ENCODE results near the gene FAM229A.

Gene FAM229A

DNA sequence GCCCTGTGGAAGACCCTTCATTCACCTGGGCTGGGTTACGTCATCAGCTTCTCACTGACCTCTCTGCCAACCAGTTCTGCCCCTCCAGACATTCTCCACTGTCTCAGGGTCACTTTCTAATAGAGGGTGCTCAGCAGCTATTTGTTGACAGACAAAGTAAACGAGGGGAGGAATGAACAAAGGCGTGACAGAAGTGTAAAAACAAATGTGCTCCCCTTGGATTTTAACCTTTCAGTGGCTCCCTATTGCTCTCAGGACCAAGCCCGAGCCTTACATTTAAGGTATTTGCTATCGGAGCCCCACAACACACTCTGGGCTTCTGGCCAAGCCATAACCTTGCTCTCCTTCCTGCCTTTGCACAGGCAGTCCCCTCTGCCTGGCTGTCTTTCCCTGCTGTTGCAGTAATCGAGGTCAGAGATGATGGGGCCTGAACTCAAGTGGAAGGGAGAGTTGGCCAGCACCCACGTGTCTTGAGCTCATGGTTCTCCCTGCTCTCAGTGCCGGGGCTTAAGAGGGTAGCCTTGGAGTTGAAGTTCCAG is 16.9 kb downstream of the FAM229A start:
- peak; percentile 19 for DNase-seq

DNA sequence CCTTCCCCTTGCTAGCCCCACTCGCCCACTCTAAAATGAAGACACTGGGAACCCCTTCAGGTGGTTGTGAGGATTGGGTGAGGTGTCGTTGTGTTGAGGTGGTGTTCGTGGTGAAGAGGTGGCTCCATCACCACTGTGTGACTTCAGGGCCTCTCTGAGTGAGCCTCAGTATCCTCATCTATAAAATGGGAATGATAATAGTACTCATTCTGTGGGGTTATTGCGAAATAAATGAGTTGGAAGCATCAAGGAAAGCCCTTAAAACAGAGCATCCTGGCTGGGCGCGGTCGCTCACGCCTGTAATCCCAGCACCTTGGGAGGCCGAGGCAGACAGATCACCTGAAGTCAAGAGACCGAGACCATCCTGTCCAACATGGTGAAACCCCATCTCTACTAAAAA is 19.6 kb downstream of the FAM229A start:
- DNase-seq: no peak

GRCh38 chr1:32341971-32342370 is 20.3 kb downstream of the FAM229A start:
- DNase-seq: no peak

DNA sequence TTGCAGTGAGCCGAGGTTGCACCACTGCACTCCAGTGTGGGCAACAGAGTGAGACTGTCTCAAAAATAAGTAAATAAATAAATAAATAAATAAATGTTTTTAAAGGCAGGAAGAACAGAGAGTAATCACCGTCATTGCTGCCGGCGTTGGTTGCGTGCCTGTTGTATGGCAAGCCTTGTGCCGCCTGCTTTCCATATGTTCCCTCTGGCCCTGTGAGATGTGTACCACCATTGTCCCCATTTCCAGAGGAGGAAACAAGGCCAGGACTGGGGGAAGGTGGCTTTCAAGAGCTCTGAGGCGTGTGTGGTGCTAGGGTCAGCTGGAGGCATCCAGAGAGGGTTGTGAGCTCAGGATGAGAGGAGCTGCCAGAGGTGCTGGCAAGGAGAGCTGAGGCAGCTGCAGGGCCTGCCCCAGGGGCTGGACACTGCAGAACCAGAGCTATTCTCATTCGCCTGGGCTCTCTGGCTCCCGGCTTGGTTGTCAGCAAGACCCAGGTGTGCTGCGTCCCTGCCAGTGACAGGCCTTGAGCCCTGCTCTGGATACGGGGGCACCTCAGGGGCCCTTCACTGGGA is 21.0 kb downstream of the FAM229A start:
- DNase-seq: no peak

DNA sequence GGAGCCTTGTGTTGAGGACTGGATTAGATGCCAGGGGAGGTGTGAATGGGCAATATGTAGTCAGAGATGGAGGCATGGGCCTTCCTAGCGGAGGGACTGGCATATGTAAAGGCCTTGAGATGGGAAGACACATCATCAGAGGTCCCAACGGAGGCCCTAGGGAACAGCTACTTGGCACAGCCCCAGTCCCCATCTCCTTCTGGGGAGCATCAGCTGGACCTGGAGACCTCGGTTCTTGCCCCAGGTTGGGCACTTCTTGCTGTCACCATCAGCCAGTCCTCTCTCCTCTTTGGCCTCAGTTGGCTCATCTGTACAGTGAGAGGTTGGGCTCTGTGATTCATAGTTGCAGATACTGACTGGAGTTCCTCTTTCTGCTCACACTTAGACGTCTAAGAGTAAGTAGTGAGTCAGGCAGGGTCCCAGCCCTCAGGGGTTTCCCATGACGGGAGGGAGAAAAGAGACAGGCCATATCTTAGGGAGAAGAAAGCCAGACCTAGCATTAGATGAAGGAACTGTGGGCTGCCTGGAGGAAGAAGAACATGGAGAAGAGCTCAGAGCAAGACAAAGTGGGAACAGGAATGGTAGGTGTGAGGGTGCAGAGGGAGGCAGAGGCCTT is 22.8 kb downstream of the FAM229A start:
- DNase-seq: peak; percentile 76

- DNase-seq: no peak
Observed at GRCh38 chr1:32338637-32339145, 23.6 kb downstream of the FAM229A start.

DNA sequence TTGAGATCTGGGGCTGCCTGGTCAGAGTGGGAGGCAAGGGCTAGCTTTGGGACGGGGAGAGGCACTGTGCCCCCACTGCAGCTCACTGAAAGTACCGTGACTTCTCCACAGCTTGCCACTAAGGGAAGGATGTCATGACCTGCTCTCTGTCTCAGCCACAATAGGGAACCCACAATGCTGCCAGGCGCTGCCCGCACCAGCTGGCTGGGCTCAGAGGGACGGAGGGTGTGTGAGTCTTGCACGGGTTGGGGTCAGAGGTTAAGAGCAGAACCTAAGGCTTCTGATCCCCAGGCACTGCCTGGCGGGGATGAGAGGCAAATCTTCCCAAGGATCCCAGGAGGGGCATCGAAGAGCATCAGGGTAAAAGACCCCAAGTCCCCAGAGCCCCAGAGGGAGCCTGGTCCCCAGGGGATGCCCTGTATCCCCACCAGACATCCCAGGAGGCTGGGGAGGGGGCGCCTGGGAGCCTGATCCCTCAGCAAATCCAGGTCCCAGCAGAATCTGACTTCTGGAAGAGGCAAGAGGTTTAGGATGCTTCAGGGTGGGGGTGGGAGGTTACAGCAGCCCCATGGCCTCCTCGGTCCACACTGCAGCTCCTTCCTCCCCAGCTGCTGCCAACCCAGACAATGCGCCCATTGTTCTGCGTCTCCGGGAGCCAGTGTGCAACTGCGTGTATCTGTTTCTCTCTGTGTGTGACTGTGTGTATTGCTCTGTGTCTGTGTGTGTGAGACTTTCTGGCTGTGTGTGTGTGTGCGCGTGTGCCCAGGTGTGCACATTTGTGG is 24.2 kb downstream of the FAM229A start:
- DNase-seq: no peak

DNA sequence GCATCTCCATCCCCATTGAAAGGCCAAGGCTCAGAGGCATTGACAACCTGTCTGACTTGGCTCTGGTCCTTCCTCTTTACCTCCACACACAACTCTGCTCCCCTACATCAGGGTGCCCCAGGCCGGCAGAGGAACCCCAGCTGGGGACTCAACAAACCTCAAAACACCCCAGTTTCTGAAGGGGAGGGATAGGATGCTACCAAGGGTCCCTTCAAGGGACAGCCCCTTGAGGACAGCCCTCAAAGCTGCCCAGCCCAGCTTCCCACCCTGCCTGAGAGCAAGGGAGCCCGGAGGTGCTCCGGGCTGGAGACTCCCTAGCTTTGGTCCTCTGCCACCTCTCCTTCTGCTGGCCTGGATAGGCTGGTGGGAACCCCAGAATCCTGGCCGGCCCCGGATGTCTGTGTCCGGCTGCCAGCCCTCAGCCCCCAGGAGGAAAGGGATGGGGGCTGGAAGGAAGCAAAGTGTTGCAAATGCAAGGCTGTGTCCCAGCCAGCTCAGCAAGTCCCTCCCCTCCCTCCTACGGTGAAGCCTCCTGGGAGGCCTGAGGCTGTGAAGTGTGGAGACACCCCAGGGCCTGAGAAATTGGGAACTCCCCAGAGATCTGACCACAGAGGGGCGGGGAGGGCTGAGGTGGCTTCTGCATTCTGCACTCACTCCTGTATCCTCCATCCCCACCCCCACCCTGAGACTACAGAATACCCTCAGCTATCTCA is 25.2 kb downstream of the FAM229A start:
- peak; percentile 71 for DNase-seq

- DNase-seq: no peak
Observed at GRCh38 chr1:32336591-32336932, 25.7 kb downstream of the FAM229A start.

DNA sequence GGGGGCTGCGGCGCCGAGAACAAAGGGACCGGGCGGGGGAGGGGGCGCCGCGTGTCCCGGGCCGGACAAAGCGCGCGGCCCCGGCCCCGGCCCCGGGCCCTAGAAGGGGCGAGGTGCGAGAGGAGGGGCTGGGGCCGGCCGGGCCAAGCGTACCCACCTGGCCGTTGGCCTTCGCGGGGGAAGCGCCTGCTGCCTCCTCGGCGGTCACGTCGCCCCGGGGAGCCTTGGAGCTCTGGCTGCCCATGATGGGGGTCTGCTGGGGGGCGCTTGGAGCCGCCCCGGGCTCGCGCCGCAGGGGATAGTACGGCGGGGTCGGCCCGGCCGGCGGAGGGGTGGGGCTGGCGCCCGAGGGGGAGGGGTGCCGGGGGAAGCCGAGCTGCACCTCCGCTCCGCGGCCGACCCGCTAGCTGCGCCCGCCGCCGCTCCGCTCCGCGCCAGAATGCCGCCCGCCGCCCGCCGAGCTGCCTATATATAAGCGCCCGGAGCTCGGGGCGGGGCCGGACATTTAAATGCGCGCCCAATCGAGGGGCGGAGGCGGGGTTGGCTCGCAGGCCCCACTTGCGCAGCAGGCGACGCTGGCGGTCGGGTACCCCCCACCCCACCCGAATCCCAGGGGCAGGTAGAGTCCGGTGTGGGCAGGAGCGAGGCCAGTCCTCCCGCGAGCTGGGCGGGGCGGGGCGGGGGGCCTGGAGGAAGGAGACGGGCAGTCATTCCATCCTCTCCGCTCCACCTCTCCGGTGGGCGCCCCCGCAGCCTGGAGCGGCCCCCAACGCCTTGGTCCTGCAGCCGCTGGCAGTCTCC is 26.3 kb downstream of the FAM229A start, which contains the start of gene MARCKSL1:
TSS of gene MARCKSL1 (minus strand) at position 444 of the 801 bp plus-strand sequence. CDS start at position 244, 200 bp downstream.
- DNase-seq: peak; percentile 78

- no peak for DNase-seq
Observed at GRCh38 chr1:32335535-32335789, 26.8 kb downstream of the FAM229A start.

DNA sequence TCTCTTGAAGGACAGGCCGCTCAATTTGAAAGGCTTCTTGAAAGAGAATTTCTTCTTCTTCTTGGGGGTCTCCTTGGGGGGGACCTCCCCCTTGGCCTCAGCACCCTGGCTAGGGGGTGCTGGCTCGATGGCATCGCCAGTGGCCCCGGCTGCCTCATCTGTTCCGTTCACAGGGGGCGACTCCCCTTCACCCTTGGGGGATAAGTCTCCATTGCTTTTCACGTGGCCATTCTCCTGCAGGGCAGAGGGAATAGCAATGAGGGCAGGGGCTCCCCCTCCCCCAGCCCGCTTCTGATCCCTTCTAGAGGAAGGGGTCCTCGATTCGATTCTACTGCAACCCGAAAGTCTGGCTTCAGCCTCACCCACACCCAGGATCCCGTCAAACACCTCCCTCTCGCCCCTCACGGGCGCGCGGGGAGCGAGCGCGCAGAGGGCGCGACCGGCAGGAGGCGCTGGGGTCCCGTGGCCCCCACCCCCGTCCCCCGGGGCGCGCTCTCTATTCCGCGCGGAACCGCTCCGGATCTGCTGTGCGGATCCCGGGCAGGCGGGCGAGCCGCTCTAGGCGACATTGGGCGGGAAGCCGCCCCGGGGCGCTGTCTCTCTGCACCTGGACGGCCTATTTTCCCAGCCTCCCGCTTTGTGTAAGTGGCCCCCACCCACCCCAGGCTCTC is 27.3 kb downstream of the FAM229A start:
- peak; percentile 51 for DNase-seq

- no peak for DNase-seq
Observed at GRCh38 chr1:32334274-32334861, 27.9 kb downstream of the FAM229A start.

DNA sequence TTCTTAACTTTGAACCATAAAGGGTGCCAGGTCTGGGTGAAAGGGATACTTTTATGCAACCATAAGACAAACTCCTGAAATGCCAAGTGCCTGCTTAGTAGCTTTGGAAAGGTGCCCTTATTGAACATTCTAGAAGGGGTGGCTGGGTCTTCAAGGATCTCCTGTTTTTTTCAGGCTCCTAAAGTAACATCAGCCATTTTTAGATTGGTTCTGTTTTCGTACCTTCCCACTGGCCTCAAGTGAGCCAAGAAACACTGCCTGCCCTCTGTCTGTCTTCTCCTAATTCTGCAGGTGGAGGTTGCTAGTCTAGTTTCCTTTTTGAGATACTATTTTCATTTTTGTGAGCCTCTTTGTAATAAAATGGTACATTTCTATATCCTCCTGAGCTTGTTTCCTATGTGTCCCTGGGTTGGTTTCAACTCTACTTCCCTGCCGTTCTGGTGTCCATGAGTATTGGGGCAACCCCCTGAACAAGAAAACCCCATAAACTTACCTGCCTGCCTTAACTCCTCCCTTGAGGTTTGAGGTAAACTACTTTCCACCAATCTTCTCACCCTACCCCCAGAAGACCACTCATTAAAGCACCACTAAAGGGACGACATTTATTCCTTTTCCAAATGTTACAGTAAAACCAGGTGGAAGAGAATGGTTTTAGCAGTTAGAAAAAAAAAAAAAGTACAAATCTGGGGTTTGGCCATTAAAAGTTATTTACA is 28.9 kb downstream of the FAM229A start:
- no peak for DNase-seq

DNA sequence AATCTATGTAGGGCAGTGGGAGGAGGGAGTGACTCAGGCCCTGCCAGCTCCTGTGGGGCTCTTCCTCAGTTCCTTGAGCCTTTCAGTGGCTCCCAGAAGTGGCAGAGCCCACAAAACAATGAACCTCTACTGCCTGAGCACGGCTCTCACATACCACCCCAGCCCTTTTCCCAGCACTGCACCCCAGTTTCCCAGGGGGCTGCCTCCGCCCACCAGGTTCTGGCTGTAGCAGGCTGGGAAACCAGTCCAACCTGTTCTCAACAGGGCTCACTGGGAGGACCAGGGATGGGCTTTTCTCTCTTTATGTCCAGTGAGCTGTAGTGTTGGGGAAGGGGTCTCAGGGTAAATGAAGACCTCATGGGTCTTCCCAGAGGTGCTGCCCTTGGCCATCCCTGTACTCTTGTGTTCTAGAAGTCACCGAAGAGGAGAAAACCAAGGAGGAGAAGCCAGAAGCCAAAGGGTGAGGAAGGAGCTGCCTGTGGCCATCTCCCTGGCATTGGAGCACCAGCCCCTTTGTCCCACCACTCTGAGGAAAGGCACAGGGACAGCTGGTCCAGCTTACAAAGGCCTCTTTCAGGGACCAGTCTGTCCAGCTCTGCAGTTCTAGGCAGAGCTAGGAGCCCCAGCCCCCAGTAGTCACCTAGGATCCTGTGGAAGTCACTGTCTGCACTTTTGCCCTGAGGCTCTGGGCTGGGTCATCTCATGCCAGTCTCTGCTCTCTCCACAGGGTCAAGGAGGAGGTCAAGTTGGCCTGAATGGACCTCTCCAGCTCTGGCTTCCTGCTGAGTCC is 29.8 kb downstream of the FAM229A start:
- no peak for DNase-seq

DNA sequence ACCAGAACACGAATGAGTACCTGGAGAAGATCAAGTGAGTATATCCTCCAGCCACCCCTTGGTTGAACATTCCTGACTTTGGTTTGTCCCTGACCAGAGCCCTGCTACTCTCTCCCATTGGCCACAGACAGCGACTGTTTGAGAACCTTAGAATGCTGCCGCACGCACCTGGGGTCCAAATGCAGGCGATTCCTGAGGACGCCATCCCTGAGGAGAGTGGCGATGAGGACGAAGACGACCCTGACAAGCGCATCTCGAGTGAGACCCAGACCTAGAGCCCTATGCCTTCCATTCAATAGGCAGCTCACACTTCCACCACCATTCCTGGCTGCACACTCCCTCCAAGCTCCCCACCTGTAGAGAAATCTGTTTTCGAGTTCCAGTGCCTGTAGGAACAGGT is 30.7 kb downstream of the FAM229A start:
- no peak for DNase-seq

DNA sequence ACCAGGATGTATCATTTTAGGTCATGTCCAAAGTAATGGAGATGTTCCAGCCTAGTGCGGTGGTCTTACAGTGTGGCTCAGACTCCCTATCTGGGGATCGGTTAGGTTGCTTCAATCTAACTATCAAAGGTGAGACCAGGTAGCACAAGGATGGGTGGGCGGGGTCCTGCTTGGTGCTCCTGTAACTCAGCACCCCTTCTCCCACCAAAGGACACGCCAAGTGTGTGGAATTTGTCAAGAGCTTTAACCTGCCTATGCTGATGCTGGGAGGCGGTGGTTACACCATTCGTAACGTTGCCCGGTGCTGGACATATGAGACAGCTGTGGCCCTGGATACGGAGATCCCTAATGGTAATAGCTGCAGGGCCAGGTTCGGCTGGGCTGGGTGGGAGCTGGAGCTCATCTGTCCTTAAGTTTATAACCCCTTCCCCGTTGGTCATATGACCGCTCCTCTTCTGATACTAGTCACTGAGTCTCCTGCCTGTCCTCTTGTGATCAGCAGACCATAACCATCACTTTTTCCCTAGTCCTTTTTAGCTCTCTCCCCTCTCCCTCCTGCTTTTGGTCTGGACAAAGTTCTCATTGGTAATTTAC is 31.6 kb downstream of the FAM229A start:
- DNase-seq: no peak

- no peak for DNase-seq
Observed at GRCh38 chr1:32329931-32330466, 32.3 kb downstream of the FAM229A start.

DNA sequence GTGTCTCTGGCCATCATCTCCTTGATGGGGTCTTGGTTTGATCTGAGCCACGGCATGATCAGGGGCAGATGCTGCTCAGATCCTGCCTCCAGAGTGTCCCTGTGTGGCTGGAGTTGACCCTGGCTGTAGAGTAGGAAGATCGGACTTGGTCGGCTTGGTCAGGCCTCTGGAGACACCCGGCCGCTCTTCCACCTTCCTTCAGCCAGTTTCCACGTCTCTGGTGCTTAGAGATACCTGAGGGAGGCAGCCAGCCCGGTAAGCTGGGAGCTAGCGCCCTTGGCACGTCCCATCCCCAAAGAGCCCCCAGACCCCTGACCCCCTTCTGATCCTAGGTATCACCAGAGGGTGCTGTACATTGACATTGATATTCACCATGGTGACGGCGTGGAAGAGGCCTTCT is 35.1 kb downstream of the FAM229A start:
- no peak for DNase-seq

All from EL (cell line).